Upper lobe of left lung (tissue), 6 donors: ENCODE data around the gene TSSK3. TPM values are rescaled to one million over a fixed set of nuclear protein-coding genes. Genes with fewer than 3 reads are reported as not detected.

Experiments
- ATAC-seq, 2 donors: fragments of 200-7000 bp; cut with Tn5 transposase; one replicate each; pipeline ENCODE4 v1.9.1; 2022; ENCODE audit warnings: mild to moderate bottlenecking in 2 of 2, moderate library complexity in 2 of 2; ENCODE audit not compliant: low FRiP score in 2 of 2
- DNase-seq, 2 donors: peaks; one replicate each; pipeline ENCODE4 v3.0.0-alpha.2; 2019 to 2020
- H3K27ac ChIP-seq, 4 donors: fragments of 200-600 bp; sonication (generic); one replicate each; pipeline ENCODE4 v1.5.1; 2016 to 2019
- H3K27me3 ChIP-seq, 4 donors: fragments of 200-600 bp; sonication (generic); one replicate each; pipeline ENCODE4 v1.5.1; 2017 to 2019
- H3K36me3 ChIP-seq, 4 donors: fragments of 200-600 bp; sonication (generic); one replicate each; pipeline ENCODE4 v1.5.1; 2016 to 2019
- H3K4me1 ChIP-seq, 4 donors: fragments of 200-600 bp; sonication (generic); one replicate each; pipeline ENCODE4 v1.5.1; 2018 to 2019
- H3K4me3 ChIP-seq, 4 donors: fragments of 200-600 bp; sonication (generic); one replicate each; pipeline ENCODE4 v1.5.1; 2017 to 2019; ENCODE audit warnings: mild to moderate bottlenecking in 2 of 4, moderate library complexity in 1 of 4
- H3K9me3 ChIP-seq, 4 donors: fragments of 200-600 bp; sonication (generic); one replicate each; pipeline ENCODE4 v1.5.1; 2018 to 2019
- EP300 ChIP-seq, 4 donors: sonication (generic); formaldehyde crosslinking; IDR thresholded peaks; one replicate each; pipeline ENCODE4 v1.5.1; 2017; ENCODE audit warnings: antibody characterized with exemption in 4 of 4, control low read depth in 2 of 4
- POLR2A ChIP-seq, 4 donors: fragments of 450-650 bp; IDR thresholded peaks; one replicate each; pipeline ENCODE4 v1.5.1; 2016 to 2017; ENCODE audit warnings: antibody characterized with exemption in 4 of 4, mild to moderate bottlenecking in 2 of 4
- POLR2AphosphoS5 ChIP-seq, 2 donors: sonication (generic); formaldehyde crosslinking; IDR thresholded peaks; one replicate each; pipeline ENCODE4 v1.5.1; 2017; ENCODE audit warnings: antibody characterized with exemption in 2 of 2
- WGBS, 2 donors: methylation state at CpG; one replicate each; pipeline ENCODE4 v1.1.5; 2017 to 2018; 5-methylcytosine and 5-hydroxymethylcytosine counted together
- total RNA-seq, 6 donors: library from RNA; depleted of rRNA in 4 of 6; stranded (reverse); fragments of >200 nt in 4 of 6; gene quantifications; one replicate each; pipeline versions ENCODE4 v1.1.0 to v1.2.1, GENCODE V29; 2016 to 2021
- TF ChIP-seq, protein P1 (sequence below), 6 experiments: fragments of 450-650 bp in 4 of 6; fragments of 200-600 bp in 2 of 6; sonication (generic) in 2 of 6; IDR thresholded peaks; one replicate each; pipeline ENCODE4 v1.5.1; 2016 to 2019; ENCODE audit warnings: antibody characterized with exemption in 6 of 6
- donor health status: DM: no; HTN: no; CAD: no; lungs with moderate emphysema.
- donor health status: DM: no; HTN: yes; CAD: no; lungs with severe emphysema.

The TSSK3 gene
- total RNA-seq, 6 donors from 2014 or later: 1.2 to 2.3 (median 1.8) TPM; not detected in 2

DNA sequence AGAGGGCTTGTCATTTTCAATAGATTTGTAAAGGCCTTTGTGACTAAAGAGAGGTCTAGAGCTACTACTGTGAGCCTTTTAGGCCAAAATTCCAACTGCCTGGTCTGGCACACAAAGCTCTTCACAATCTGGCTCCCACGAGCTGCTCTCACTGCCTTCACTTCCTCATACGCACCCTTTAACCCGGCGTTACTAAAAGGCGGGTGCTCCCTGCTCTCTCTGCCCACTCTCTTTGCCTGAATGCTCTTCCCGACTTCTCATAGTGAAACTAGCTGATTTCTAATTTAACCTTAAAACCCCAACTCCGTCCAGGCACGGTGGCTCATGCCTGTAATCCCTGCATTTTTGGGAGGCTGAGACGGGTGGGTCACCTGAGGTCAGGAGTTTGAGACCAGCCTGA is 17.7 kb downstream of the TSSK3 start:
- TF ChIP-seq POLR2AphosphoS5 (IDR thresholded peaks at IDR 0.05): no peak
- TF ChIP-seq, protein P1, sequence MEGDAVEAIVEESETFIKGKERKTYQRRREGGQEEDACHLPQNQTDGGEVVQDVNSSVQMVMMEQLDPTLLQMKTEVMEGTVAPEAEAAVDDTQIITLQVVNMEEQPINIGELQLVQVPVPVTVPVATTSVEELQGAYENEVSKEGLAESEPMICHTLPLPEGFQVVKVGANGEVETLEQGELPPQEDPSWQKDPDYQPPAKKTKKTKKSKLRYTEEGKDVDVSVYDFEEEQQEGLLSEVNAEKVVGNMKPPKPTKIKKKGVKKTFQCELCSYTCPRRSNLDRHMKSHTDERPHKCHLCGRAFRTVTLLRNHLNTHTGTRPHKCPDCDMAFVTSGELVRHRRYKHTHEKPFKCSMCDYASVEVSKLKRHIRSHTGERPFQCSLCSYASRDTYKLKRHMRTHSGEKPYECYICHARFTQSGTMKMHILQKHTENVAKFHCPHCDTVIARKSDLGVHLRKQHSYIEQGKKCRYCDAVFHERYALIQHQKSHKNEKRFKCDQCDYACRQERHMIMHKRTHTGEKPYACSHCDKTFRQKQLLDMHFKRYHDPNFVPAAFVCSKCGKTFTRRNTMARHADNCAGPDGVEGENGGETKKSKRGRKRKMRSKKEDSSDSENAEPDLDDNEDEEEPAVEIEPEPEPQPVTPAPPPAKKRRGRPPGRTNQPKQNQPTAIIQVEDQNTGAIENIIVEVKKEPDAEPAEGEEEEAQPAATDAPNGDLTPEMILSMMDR (IDR thresholded peaks at IDR 0.05): no peak
- TF ChIP-seq EP300 (IDR thresholded peaks at IDR 0.05): no peak
- TF ChIP-seq POLR2A (IDR thresholded peaks at IDR 0.05): no peak
- Histone ChIP-seq H3K4me1 (no peaks in the 10 kb centered on the region), H3K9me3 (no peaks in the 10 kb centered on the region), H3K27me3 (no peaks in the 10 kb centered on the region), H3K27ac (no peak overlapping the region), H3K36me3 (peaks cover 59 to 100% (median 92%) of the 10 kb centered on the region in 4 donors), H3K4me3 (no peak overlapping the region)
- WGBS, 2 donors: 92 to 94% methylated on average over 9 of the region's 9 CpGs
- DNase-seq: no peak
- no peak for ATAC-seq

DNA sequence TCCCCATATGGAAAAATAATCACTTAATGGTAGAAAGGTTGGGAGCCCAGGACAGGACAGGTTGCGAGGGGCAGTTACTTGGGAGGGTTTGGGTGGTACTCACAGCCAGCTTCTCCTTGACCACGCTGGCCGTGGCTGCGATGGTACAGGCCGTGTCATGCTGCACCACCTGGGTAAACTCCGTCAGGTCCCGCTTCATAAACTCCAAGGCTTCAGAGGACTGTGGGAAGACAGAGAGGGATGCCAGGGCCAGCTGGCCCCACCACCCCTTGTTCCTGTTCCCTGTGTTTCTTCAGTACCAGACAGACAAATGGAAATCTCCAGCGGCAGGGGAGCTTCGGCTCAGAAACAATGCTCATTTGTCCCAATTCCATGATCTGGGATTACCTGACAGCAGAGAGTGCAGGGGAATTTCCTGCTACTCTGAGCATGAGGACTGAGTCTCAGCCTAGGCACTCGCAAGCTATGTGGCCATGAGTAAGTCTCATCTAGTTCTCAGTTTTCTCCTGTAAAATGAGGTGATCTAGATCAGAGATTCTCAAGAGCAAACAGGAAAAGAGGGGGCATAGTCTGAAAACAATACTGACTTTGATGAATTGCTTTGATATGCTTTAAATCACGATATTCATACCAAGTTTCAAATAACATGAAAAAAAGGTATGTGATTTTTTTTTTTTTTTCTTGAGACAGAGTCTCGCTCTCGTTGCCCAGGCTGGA is 24.5 kb downstream of the TSSK3 start:
- TF ChIP-seq EP300 (IDR thresholded peaks at IDR 0.05) (no peak), POLR2A (IDR thresholded peaks at IDR 0.05) (no peak), POLR2AphosphoS5 (IDR thresholded peaks at IDR 0.05) (no peak)
- Histone ChIP-seq H3K27me3 (no peaks in the 10 kb centered on the region), H3K27ac (no peak overlapping the region), H3K36me3 (peaks cover 32 to 99% (median 65%) of the 10 kb centered on the region in 4 donors), H3K4me3 (no peak overlapping the region), H3K9me3 (no peaks in the 10 kb centered on the region), H3K4me1 (peaks cover 3 to 14% (median 9%) of the 10 kb centered on the region in 4 donors)
- 93% methylated on average over 13 of the region's 13 CpGs for WGBS, 2 donors
- ATAC-seq (peak in 1 of 2 donors; percentile 31), DNase-seq (no peak)

- TF ChIP-seq, protein P1 (IDR thresholded peaks at IDR 0.05): no peak
- TF ChIP-seq EP300 (IDR thresholded peaks at IDR 0.05) (no peak), POLR2AphosphoS5 (IDR thresholded peaks at IDR 0.05) (no peak), POLR2A (IDR thresholded peaks at IDR 0.05) (no peak)
- Histone ChIP-seq H3K27ac (no peak overlapping the region), H3K4me3 (no peak overlapping the region), H3K9me3 (no peaks in the 10 kb centered on the region), H3K4me1 (peaks cover 18 to 32% (median 26%) of the 10 kb centered on the region in 4 donors), H3K36me3 (peaks cover 25 to 83% (median 49%) of the 10 kb centered on the region in 4 donors), H3K27me3 (no peaks in the 10 kb centered on the region)
- ATAC-seq (no peak), DNase-seq (no peak)
- 86 to 87% methylated on average over 6 of the region's 6 CpGs for WGBS, 2 donors
Measured at GRCh38 chr1:32388641-32389040, 26.3 kb downstream of the TSSK3 start.

- TF ChIP-seq POLR2AphosphoS5 (IDR thresholded peaks at IDR 0.05): no peak
- TF ChIP-seq POLR2A (IDR thresholded peaks at IDR 0.05): no peak
- TF ChIP-seq, protein P1 (IDR thresholded peaks at IDR 0.05): no peak
- no peak for TF ChIP-seq EP300 (IDR thresholded peaks at IDR 0.05)
- Histone ChIP-seq H3K27ac (no peak overlapping the region), H3K4me3 (no peak overlapping the region), H3K27me3 (no peaks in the 10 kb centered on the region), H3K4me1 (peaks cover 28 to 44% (median 34%) of the 10 kb centered on the region in 4 donors), H3K36me3 (peaks cover 9 to 57% (median 26%) of the 10 kb centered on the region in 4 donors), H3K9me3 (no peaks in the 10 kb centered on the region)
- 64 to 66% methylated on average over 8 of the region's 8 CpGs for WGBS, 2 donors
- DNase-seq (no peak), ATAC-seq (no peak)
Measured at GRCh38 chr1:32390904-32391870, 28.8 kb downstream of the TSSK3 start.

DNA sequence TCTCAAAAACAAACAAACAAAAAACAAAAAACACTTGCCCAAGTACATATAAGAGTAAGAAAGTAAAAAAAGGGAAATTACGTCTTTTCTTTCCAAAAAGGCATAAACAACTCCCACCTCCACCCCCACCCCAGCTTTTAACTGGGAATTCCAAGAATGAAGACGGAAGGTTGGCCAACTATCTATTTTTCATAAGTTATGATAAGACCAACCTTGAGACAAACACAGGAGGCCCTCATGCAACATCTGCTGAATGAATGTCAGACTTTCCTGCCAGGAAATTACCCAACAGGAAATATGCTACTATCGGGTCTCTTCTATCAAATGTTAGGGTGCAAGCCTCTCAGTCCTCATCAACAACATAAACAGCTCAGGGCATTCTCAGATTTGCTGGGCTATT is 30.0 kb downstream of the TSSK3 start:
- DNase-seq (no peak), ATAC-seq (no peak)
- TF ChIP-seq EP300 (IDR thresholded peaks at IDR 0.05) (no peak), POLR2A (IDR thresholded peaks at IDR 0.05) (no peak), POLR2AphosphoS5 (IDR thresholded peaks at IDR 0.05) (no peak)
- TF ChIP-seq, protein P1 (IDR thresholded peaks at IDR 0.05): no peak
- Histone ChIP-seq H3K36me3 (peaks cover 3 to 46% (median 21%) of the 10 kb centered on the region in 4 donors), H3K27me3 (no peaks in the 10 kb centered on the region), H3K4me1 (peaks cover 28 to 44% (median 34%) of the 10 kb centered on the region in 4 donors), H3K27ac (peak overlapping the region in 1 of 4 donors; percentile 92), H3K9me3 (no peaks in the 10 kb centered on the region), H3K4me3 (no peak overlapping the region)
- WGBS, 2 donors: 42 to 48% methylated on average over 3 of the region's 3 CpGs
